Activated CD4-positive, alpha-beta T cell treated with anti-CD3 and anti-CD28 coated beads, Interleukin-2, amount 50 U/mL, for 48 hours (primary cell): Measurements from ENCODE around the gene POMGNT2.

Source experiments
- DNase-seq, 2 experiments: peaks; one replicate each; pipeline ENCODE4 v3.0.0-alpha.2; 2020

The POMGNT2 gene

GRCh38 chr3:43043071-43043766, 62.7 kb downstream of the POMGNT2 start:
- DNase-seq, result no peak

- DNase-seq, result no peak
These were observed 64.4 kb downstream of the POMGNT2 start for GRCh38 chr3:43041517-43041916.

- no peak for DNase-seq
These were observed 67.9 kb downstream of the POMGNT2 start for GRCh38 chr3:43038010-43038409.

GRCh38 chr3:43036621-43037423, 69.1 kb downstream of the POMGNT2 start:
- no peak for DNase-seq

GRCh38 chr3:43035801-43036365, 70.0 kb downstream of the POMGNT2 start:
- no peak for DNase-seq

- no peak for DNase-seq
These were observed 71.0 kb downstream of the POMGNT2 start for GRCh38 chr3:43034911-43035310.

- DNase-seq, result no peak
These were observed 71.7 kb downstream of the POMGNT2 start for GRCh38 chr3:43034200-43034599.

- no peak for DNase-seq
These were observed 72.9 kb downstream of the POMGNT2 start for GRCh38 chr3:43032646-43033628.

GRCh38 chr3:43031889-43032545, 73.9 kb downstream of the POMGNT2 start:
- no peak for DNase-seq

- DNase-seq, result no peak
These were observed 74.4 kb downstream of the POMGNT2 start for GRCh38 chr3:43031485-43031884.

- no peak for DNase-seq
These were observed 75.5 kb downstream of the POMGNT2 start for GRCh38 chr3:43030162-43030935.
